Activated CD4-positive, alpha-beta T cell treated with anti-CD3 and anti-CD28 coated beads for 48 hours (primary cell): ENCODE results near the gene GEMIN5.

Experiments used
- DNase-seq: peaks from one replicate; pipeline ENCODE4 v3.0.0-alpha.2; 2020

Gene GEMIN5

DNA sequence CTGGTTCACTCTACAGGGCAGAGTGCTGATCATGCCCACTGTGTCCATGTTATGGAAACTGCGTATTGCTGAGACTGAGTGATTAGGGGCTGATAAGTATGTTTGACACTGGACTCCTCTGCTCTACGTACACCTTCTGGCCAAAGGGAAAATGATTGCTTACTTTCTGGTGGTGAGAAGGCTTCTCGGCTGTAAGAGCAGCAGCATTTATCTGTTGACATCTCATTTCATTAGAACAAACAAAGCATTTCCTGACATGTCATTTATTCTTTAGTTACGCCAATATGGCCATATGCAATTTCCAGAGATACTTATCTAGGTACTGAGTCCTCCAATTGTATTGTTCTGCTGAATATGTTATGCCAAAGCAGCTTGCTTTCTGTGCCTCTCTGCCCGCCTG is 93.2 kb downstream of the GEMIN5 start:
- no peak for DNase-seq

DNA sequence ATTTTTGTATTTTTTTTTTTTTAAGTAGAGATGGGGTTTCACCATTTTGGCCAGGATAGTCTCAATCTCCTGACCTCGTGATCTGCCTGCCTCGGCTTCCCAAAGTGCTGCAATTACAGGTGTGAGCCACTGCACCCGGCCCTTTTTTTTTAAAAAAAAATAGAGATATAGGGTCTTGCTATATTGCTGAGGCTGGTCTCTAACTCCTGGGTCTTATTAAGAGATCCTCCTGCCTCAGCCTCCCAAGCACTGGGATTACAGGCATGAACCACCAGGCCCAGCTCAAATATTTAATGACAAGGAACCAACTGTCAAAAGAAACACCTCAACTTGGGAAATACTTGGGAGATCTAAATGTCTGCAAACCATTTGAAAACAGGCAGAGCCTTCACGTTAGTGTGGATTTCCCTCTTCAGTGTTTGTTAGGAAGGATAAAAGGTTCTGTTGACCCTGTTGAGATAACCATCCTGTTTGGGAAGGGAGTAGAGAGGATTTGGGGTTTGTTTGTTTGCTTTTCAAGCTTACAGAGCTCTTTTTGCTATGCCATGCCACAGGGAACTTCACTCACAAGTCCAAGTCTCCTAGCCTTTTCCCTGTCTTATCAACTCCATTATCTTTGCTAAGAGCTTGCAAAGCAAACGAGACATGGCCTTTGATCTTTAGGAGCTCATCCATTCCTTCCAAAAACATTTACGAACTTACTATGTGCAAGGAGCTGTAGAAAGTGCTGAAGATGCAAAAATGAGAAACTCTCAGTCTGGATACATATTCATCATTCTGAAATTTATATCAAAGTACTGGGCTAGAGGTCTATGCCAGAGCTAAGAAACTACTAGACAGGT is 95.1 kb downstream of the GEMIN5 start:
- DNase-seq = no peak

DNA sequence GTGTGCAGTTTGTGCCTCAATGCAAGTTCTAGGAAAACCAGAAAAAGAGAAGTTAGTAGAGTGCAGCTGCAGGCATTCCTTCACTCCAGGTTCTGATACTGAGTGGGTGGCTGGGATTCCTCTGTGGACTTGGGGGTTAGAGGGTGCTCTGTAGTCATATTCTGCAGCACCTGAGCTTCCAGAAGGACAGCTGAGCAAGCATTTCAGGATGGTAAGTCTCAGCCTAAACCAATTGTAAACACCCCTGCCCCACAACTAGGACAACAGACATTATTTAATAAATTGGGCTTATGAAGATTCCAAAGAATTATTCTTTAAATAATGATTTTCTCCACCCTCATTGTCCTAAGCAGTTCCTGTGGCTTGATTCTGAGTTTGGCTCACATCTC is 96.7 kb downstream of the GEMIN5 start:
- DNase-seq = no peak

DNA sequence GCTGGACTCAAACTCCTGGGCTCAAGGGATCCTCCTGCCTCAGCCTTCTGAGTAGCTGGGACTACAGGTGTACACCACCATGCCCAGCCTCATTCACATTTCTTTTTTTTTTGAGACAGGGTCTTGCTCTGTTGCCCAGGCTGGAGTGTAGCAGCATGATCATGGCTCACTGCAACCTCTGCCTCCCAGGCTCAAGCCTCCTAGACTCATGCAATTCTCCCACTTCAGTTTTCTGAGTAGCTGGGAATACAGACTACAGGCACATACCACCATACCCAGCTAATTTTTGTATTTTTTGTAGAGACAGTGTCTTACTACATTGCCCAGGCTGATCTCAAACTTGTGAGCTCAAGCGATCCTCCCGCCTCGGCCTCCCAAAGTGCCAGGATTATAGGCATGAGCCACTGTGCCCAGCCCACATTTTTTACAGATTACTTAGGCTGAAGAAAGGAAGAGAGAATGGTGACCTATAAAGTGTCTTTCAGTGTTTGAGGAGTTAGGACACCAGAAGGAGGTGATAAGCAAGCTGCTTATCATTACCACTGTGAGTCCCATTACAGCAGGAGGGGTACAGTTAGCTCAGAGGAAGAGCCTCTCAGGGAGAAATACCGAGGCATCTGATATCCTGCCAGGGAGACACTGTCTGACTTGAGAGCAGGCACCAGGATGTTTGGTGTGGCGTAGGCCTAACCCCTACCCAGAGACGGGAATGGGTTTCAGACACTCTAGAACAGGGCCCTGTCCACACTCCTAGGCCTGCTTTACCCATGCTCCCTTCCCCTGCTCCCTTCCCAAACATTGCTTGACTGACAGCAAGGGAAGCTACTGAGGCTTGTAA is 97.4 kb downstream of the GEMIN5 start:
- DNase-seq = no peak
